ENCODE results near the gene ZNF581.
A peak's percentile ranks its signal among the peaks of the same experiment; 100 is the strongest.

The ZNF581 gene

GRCh38 chr19:55635334-55635717, 8.1 kb upstream of the ZNF581 start:
- no peak for DNase-seq

GRCh38 chr19:55635856-55636440, 7.5 kb upstream of the ZNF581 start:
- no peak for DNase-seq

- no peak for DNase-seq
These were observed 6.7 kb upstream of the ZNF581 start for GRCh38 chr19:55636723-55637122.

GRCh38 chr19:55637534-55637933, 5.9 kb upstream of the ZNF581 start:
- DNase-seq = no peak

GRCh38 chr19:55638864-55639359, 4.5 kb upstream of the ZNF581 start:
- no peak for DNase-seq

- peak; percentile 54 for DNase-seq
These were observed 3.3 kb upstream of the ZNF581 start for GRCh38 chr19:55640043-55640576.

GRCh38 chr19:55640577-55641425, 2.6 kb upstream of the ZNF581 start, which contains the start of gene ZNF580:
Gene ZNF580 (plus strand): TSS chr19:55641002. CDS start chr19:55642509, 1,507 bp downstream.
- peak; percentile 58 for DNase-seq

- no peak for DNase-seq
These were observed 1.9 kb upstream of the ZNF581 start for GRCh38 chr19:55641426-55642152.

GRCh38 chr19:55642153-55643002, 1.1 kb upstream of the ZNF581 start:
- peak; percentile 7 for DNase-seq

- no peak for DNase-seq
These were observed 383 bp downstream of the ZNF581 start for GRCh38 chr19:55643887-55644176.

GRCh38 chr19:55644191-55644833, 863 bp downstream of the ZNF581 start:
- DNase-seq = no peak

GRCh38 chr19:55644842-55645511, 1.5 kb downstream of the ZNF581 start:
- no peak for DNase-seq

- DNase-seq = no peak
These were observed 2.0 kb downstream of the ZNF581 start for GRCh38 chr19:55645512-55645881.

GRCh38 chr19:55646889-55647731, 3.7 kb downstream of the ZNF581 start:
- DNase-seq = no peak

- DNase-seq = peak; percentile 33
These were observed 4.5 kb downstream of the ZNF581 start, which contains the start of gene CCDC106 for GRCh38 chr19:55647732-55648584. Gene CCDC106 (plus strand): TSS chr19:55648212. CDS start chr19:55649047, 835 bp downstream.

GRCh38 chr19:55648585-55649267, 5.3 kb downstream of the ZNF581 start:
- no peak for DNase-seq

GRCh38 chr19:55649268-55650125, 6.0 kb downstream of the ZNF581 start:
- DNase-seq = no peak

GRCh38 chr19:55650126-55650557, 6.7 kb downstream of the ZNF581 start:
- no peak for DNase-seq

Data from NCI-H748 treated with DMSO at 0.1 percent for 48 hours (cell line).